UCSD-AML1 (cell line): ENCODE data around the gene BLCAP.
"Not testable (repeated sequence)": the region's sequence is repeated elsewhere in the genome, so short reads cannot be mapped to it uniquely, and the experiment has no call there.

Experiments
- DNase-seq: peaks from one replicate; lab custom pipeline; 2025; ENCODE audit not compliant: unreplicated experiment; lab: John Stamatoyannopoulos, UW

BLCAP gene

GRCh38 chr20:37490663-37491350 lies 36.9 kb downstream of the BLCAP start:
- no peak for DNase-seq

GRCh38 chr20:37486209-37486608 lies 41.5 kb downstream of the BLCAP start:
- not testable (repeated sequence) for DNase-seq

- no peak for DNase-seq
These were observed 43.3 kb downstream of the BLCAP start for GRCh38 chr20:37484331-37484730.

- DNase-seq, result no peak
These were observed 46.1 kb downstream of the BLCAP start for GRCh38 chr20:37481610-37482009.

- no peak for DNase-seq
These were observed 46.8 kb downstream of the BLCAP start for GRCh38 chr20:37480919-37481318.

- no peak for DNase-seq
These were observed 47.6 kb downstream of the BLCAP start for GRCh38 chr20:37479925-37480691.

- DNase-seq, result no peak
These were observed 48.4 kb downstream of the BLCAP start for GRCh38 chr20:37479266-37479665.

GRCh38 chr20:37477041-37477440 lies 50.6 kb downstream of the BLCAP start:
- DNase-seq, result no peak

- no peak for DNase-seq
These were observed 52.4 kb downstream of the BLCAP start for GRCh38 chr20:37475252-37475651.

GRCh38 chr20:37474386-37474785 lies 53.3 kb downstream of the BLCAP start:
- DNase-seq, result no peak

- DNase-seq, result no peak
These were observed 54.3 kb downstream of the BLCAP start for GRCh38 chr20:37473249-37474000.

GRCh38 chr20:37472435-37472834 lies 55.2 kb downstream of the BLCAP start:
- not testable (repeated sequence) for DNase-seq

- DNase-seq, result no peak
These were observed 55.9 kb downstream of the BLCAP start for GRCh38 chr20:37471741-37472235.

GRCh38 chr20:37470190-37470589 lies 57.5 kb downstream of the BLCAP start:
- not testable (repeated sequence) for DNase-seq

GRCh38 chr20:37469531-37469930 lies 58.1 kb downstream of the BLCAP start:
- DNase-seq, result no peak

GRCh38 chr20:37468886-37469285 lies 58.8 kb downstream of the BLCAP start:
- no peak for DNase-seq
